Activated CD8-positive, alpha-beta memory T cell treated with anti-CD3 and anti-CD28 coated beads for 48 hours (primary cell): ENCODE data around the gene FLNA.
"Not testable (repeated sequence)": the region's sequence is repeated elsewhere in the genome, so short reads cannot be mapped to it uniquely, and the experiment has no call there.

ENCODE experiments used
- DNase-seq, 3 experiments: peaks; one replicate each; pipeline ENCODE4 v3.0.0-alpha.2; 2020; ENCODE audit warnings: low read depth in 2 of 3, low spot score in 2 of 3

FLNA gene

GRCh38 chrX:154398668-154399526 lies 24.5 kb upstream of the FLNA start:
- DNase-seq: peak in 1 of 3 experiments; percentile 56

GRCh38 chrX:154397888-154398667 lies 23.6 kb upstream of the FLNA start, which contains the start of gene RPL10:
RPL10 (plus strand) TSS chrX:154398377; CDS start chrX:154398520, 143 bp downstream.
- DNase-seq: peak in 2 of 3 experiments; percentile 61 to 76

- DNase-seq: no peak
Observed at GRCh38 chrX:154396973-154397887, 22.8 kb upstream of the FLNA start.

- DNase-seq: not testable (repeated sequence)
Observed at GRCh38 chrX:154396363-154396762, 21.9 kb upstream of the FLNA start.

- DNase-seq: not testable (repeated sequence)
Observed at GRCh38 chrX:154389812-154390747, 15.6 kb upstream of the FLNA start.

- DNase-seq: not testable (repeated sequence)
Observed at GRCh38 chrX:154388649-154389048, 14.2 kb upstream of the FLNA start.

GRCh38 chrX:154388094-154388493 lies 13.7 kb upstream of the FLNA start:
- not testable (repeated sequence) for DNase-seq

GRCh38 chrX:154384284-154384892 lies 10.0 kb upstream of the FLNA start:
- no peak for DNase-seq

- DNase-seq: no peak
Observed at GRCh38 chrX:154383359-154384283, 9.2 kb upstream of the FLNA start.

GRCh38 chrX:154382483-154383069 lies 8.1 kb upstream of the FLNA start:
- DNase-seq: no peak

- no peak for DNase-seq
Observed at GRCh38 chrX:154381271-154381670, 6.8 kb upstream of the FLNA start.

- no peak for DNase-seq
Observed at GRCh38 chrX:154380787-154381186, 6.4 kb upstream of the FLNA start.

- DNase-seq: no peak
Observed at GRCh38 chrX:154380153-154380552, 5.7 kb upstream of the FLNA start.

GRCh38 chrX:154379569-154379951 lies 5.1 kb upstream of the FLNA start:
- no peak for DNase-seq

- DNase-seq: peak; percentile 63 to 91 (median 78)
Observed at GRCh38 chrX:154378799-154379568, 4.5 kb upstream of the FLNA start, which contains the start of gene EMD. EMD (plus strand) TSS chrX:154379295; CDS start chrX:154379485, 190 bp downstream.

- DNase-seq: peak in 1 of 3 experiments; percentile 61
Observed at GRCh38 chrX:154378059-154378798, 3.8 kb upstream of the FLNA start.
